Measurements from ENCODE around the gene NCOA1. TPM values are rescaled to one million over a fixed set of nuclear protein-coding genes. Genes with fewer than 3 reads are reported as not detected.
A peak's percentile ranks its signal among the peaks of the same experiment; 100 is the strongest.
"Not testable (repeated sequence)": the region's sequence is repeated elsewhere in the genome, so short reads cannot be mapped to it uniquely, and the experiment has no call there.

Gene NCOA1
- polyA plus RNA-seq, 1 donor from 2014 or later = 8.7 TPM

DNA sequence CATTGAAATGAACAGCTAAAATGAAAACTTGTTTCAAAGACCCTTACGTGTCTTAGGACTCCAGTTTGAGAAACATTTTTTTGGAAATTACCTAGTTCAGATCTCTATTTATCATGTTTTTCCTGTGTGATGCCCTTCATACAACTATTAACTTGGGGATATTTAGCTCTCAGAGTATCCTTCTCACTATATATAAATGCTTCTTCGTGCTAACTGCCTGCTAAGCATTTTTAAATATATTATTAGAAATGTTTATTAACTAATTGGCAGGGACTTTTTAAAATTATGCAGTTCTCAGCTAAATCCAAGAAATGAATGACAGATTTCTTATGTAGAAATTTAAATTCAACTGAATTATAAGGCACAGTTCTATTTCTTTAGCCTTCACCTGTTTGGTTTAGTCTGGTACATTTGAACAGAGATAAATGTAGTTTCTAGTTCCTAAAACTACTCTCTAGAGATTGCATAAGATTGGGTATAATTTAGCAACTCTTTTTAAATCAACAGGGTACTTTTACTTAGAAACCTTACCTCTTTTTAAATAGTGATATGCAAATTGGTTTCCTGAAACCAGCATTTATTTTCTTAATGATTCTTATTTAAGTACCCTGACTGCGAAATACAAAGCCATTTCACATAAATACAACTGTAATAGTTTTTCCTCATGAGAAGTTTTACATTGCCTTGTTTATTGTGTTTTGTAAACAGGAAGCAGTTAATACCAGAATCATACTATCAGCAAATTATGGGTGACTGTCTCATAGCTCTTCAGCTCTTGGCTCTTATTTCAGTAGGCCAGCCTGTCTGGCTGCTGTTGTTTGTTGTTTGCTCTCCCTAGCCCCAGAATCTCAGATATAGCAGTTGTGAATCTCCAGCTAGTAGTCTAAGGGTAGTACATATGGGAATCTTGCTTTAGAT, 161.5 kb downstream of the NCOA1 start:
- Mint-ChIP-seq H3K36me3 (peaks cover 7% of the 10 kb centered on the region), H3K27ac (peak overlapping the region; percentile 67 to 89 (median 69)), H3K27me3 (no peaks in the 10 kb centered on the region), H3K4me3 (peak overlapping the region; percentile 7 to 43 (median 27)), H3K9me3 (peaks cover 0 to 3% (median 2%) of the 10 kb centered on the region in 3 donors), H3K4me1 (peaks cover 22 to 33% (median 29%) of the 10 kb centered on the region in 3 donors)

DNA sequence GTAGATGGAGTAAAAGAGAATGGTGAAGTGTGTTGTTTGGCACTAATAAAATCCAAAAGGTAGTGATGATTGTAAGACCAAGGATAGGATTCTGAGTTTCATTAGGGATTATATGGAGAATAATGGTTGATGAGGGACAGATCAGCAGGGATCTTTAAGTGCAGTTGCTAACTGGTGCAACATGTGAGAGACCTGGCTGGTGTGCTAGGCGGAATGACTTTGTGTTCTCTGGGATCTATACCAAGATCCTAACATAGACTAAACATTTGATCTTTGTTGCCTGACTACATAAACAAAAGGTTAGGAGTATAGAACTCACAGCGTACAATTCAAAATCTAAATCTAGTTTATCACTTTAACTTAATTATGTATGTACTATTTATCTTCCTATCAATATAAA, 166.8 kb downstream of the NCOA1 start:
- H3K27me3 Mint-ChIP-seq = no peaks in the 10 kb centered on the region

DNA sequence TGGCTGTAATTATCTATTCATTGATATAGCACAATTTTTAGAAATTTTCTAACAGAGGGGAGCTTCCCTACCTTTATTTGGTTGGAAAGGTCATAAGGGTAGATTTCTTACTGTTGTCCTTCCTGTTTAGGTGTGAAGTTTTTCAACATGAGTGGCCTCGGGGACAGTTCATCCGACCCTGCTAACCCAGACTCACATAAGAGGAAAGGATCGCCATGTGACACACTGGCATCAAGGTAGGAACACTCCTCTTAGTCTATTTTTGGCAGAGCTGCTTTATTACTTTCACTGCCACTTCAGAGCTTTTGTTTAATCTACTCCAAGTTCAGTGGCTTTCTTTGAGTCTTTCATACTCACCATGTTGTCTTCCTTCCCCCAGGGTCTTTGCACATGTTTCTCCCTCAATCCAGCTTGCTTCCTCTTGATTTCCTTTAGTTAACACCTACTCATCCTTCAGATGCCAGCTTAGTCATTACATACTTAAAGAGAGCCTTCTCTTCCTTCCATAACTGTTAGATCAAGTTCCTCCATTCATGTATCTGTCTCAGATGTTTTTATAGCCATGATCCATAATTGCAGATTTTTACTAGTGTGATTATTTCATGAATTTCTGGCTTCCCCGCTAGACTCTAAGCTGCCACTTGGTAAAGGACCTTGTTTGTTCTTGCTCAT, 167.6 kb downstream of the NCOA1 start:
- Mint-ChIP-seq H3K27me3 (no peaks in the 10 kb centered on the region), H3K27ac (no peak overlapping the region), H3K4me3 (no peak overlapping the region), H3K36me3 (peaks cover 2% of the 10 kb centered on the region), H3K9me3 (peaks cover 0 to 2% (median 0%) of the 10 kb centered on the region in 3 donors), H3K4me1 (peaks cover 8 to 20% (median 15%) of the 10 kb centered on the region in 3 donors)

More for the DNA sequence above, 166.8 kb downstream of the NCOA1 start:
- Mint-ChIP-seq H3K36me3 (peaks cover 4% of the 10 kb centered on the region), H3K27ac (no peak overlapping the region), H3K4me1 (peaks cover 12 to 21% (median 20%) of the 10 kb centered on the region in 3 donors), H3K4me3 (no peak overlapping the region), H3K9me3 (peaks cover 0 to 2% (median 0%) of the 10 kb centered on the region in 3 donors)

DNA sequence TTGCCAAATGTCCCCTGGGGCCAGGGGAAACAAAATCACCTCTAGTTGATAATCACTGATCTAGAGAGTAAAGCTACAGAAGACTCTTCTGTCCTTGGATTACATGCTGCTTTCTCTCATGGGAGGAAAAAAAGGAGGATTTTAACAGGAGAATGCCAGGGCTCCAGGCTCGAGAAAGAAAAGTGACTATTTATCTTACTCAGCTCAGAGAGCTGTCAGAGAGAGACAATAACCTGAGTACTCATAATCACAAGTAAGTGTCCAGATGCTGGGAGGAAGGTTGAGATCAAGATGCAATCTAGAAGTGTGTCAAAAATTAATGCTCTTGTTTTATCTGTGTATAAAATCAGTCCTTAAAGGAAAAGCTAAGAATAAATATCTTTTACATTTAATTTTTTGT, 168.8 kb downstream of the NCOA1 start:
- H3K4me3 Mint-ChIP-seq = no peak overlapping the region
- H3K36me3 Mint-ChIP-seq = peaks cover 2% of the 10 kb centered on the region
- no peaks in the 10 kb centered on the region for H3K27me3 Mint-ChIP-seq
- H3K27ac Mint-ChIP-seq = no peak overlapping the region
- peaks cover 8 to 23% (median 10%) of the 10 kb centered on the region in 3 donors for H3K4me1 Mint-ChIP-seq
- H3K9me3 Mint-ChIP-seq = peaks cover 0 to 2% (median 0%) of the 10 kb centered on the region in 3 donors

DNA sequence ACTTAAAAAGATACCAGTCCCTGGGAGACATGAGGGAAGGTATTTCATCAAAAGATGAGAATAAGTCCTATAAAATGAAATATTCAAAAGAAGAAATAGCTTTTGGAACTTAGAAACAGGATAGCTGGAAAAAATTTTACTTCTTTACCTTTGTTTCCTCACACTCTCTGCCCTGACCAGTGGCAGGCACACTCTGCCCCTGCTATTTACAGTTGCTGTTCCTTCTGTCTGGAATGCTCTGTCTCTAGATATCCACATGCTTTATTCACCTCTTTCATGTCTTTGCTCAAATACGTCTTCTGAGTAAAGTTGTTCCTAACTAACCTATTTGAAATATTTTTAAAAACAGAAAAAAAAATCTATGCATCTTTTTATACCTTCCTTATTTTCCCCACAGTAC, 176.5 kb downstream of the NCOA1 start:
- peaks cover 2% of the 10 kb centered on the region for H3K36me3 Mint-ChIP-seq
- H3K4me3 Mint-ChIP-seq = no peak overlapping the region
- peaks cover 0 to 10% (median 2%) of the 10 kb centered on the region in 3 donors for H3K4me1 Mint-ChIP-seq
- no peaks in the 10 kb centered on the region for H3K9me3 Mint-ChIP-seq
- no peak overlapping the region for H3K27ac Mint-ChIP-seq
- H3K27me3 Mint-ChIP-seq = no peaks in the 10 kb centered on the region

DNA sequence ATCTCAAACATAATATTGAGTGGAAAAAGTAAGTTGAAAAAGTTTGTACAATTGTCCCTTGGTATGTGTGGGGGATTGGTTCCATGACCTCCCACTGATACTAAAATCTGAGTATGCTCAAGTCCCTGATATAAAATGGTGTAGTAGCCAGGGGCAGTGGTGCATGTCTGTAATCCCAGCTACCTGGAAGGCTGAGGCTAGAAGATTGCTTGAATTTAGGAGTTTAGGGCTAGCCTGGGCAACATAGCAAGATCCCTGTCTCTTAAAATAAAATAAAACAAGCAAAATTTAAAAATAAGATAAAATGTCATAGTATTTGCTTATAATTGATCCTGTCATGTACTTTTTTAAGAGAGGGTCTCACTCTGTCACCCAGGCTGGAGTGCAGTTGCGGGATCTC, 180.2 kb downstream of the NCOA1 start:
- no peaks in the 10 kb centered on the region for H3K9me3 Mint-ChIP-seq
- H3K4me3 Mint-ChIP-seq = no peak overlapping the region
- peaks cover 0 to 2% (median 2%) of the 10 kb centered on the region in 3 donors for H3K4me1 Mint-ChIP-seq
- H3K27ac Mint-ChIP-seq = no peak overlapping the region
- H3K36me3 Mint-ChIP-seq = peaks cover 6% of the 10 kb centered on the region
- no peaks in the 10 kb centered on the region for H3K27me3 Mint-ChIP-seq

DNA sequence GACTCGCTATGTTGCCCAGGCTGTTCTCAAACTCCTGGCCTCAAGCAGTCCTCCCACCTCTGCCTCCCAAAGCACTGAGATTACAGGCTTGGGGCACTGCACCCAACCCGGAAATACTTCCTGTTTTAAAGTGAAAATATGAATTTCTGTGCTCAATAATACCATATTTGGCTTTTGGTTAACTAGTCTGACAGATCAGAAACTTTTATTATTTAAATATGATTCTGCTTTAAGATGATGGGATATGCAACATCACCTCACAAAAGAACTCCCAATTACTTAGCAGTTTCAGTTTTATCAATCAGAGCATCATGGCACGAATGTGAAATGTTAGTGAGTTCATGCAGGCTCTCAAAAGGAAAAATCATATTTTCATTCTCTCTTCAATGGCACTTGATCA, 181.5 kb downstream of the NCOA1 start:
- Mint-ChIP-seq H3K4me1 (peaks cover 0 to 2% (median 2%) of the 10 kb centered on the region in 3 donors), H3K36me3 (peaks cover 9% of the 10 kb centered on the region), H3K4me3 (no peak overlapping the region), H3K9me3 (no peaks in the 10 kb centered on the region), H3K27me3 (no peaks in the 10 kb centered on the region), H3K27ac (no peak overlapping the region)

DNA sequence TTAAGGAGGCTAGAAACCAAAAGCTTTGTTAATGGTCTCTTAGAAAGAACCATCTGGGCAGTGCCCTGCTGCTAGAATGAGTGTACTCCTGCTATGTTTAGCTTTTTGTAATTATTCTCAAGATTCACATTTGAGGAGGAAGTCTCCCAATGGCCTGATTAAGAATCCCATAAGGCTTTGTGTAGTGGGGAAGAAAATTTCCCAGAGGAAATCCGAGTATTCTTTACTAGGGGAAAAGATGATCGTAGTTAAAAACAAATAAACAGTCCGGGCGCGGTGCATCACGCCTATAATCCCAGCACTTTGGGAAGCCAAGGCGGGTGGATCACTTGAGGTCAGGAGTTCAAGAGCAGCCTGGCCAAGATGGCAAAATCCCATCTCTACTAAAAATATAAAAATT, 184.3 kb downstream of the NCOA1 start:
- Mint-ChIP-seq H3K9me3 (peaks cover 0 to 7% (median 0%) of the 10 kb centered on the region in 3 donors), H3K27me3 (no peaks in the 10 kb centered on the region), H3K4me1 (peaks cover 0 to 3% (median 2%) of the 10 kb centered on the region in 3 donors), H3K36me3 (peaks cover 16% of the 10 kb centered on the region), H3K4me3 (no peak overlapping the region), H3K27ac (no peak overlapping the region)

DNA sequence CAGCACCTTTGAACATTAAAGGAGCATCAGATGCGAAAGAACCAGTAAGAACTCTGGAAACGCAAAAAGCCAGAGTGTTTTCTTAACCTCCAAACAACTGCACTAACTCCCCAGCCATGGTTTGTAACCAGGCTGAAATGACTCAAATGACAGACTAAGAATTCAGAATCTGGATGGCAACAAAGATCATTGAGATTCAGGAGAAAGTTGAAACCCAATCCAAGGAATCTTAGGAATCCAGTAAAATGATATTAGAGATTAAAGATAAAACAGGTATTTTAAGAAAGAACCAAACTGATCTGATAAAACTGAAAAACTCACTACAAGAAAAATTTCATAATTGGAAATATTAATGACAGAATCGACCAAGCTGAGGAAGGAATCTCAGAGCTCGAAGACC, 185.4 kb downstream of the NCOA1 start:
- Mint-ChIP-seq H3K4me3 (no peak overlapping the region), H3K27me3 (no peaks in the 10 kb centered on the region), H3K9me3 (peaks cover 0 to 7% (median 0%) of the 10 kb centered on the region in 3 donors), H3K27ac (no peak overlapping the region), H3K36me3 (peaks cover 18% of the 10 kb centered on the region), H3K4me1 (peaks cover 0 to 2% (median 1%) of the 10 kb centered on the region in 3 donors)

DNA sequence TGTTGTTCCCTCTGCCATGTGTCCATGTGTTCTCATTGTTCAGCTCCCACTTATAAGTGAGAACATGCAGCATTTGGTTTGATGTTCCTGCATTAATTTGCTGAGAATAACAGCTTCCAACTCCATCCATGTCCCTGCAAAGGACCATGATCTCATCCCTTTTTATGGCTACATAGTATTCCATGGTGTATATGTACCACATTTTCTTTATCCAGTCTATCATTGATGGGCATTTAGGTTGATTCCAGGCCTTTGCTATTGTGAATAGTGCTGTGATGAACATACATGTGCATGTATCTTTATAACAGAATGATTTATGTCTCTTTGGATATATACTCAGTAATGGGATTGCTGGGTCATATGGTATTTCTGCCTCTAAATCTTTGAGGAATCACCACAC, 187.0 kb downstream of the NCOA1 start:
- not testable (repeated sequence) for H3K9me3 Mint-ChIP-seq, H3K27ac Mint-ChIP-seq, H3K4me1 Mint-ChIP-seq, H3K27me3 Mint-ChIP-seq, H3K4me3 Mint-ChIP-seq
- peaks cover 18% of the 10 kb centered on the region for H3K36me3 Mint-ChIP-seq

DNA sequence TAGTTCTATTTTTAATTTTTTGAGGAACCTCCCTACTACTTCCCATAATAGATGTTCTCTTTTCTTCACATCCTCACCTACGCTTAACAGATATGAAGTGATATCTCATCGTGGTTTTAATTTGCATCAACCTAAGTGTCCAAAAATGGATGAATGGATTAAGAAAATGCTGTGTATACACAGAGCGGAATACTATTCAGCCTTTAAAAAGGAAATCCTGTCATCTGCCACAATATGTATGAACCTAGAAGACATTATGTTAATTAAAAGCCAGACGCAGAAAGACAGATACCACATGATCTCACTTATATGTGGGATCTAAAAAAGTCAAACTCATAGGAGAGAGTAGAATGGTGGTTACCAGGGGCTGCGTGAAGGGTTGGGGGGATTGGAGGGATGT, 189.1 kb downstream of the NCOA1 start:
- Mint-ChIP-seq H3K9me3 (peaks cover 0 to 7% (median 0%) of the 10 kb centered on the region in 3 donors), H3K27ac (no peak overlapping the region), H3K27me3 (no peaks in the 10 kb centered on the region), H3K4me3 (no peak overlapping the region), H3K4me1 (peaks cover 0 to 1% (median 0%) of the 10 kb centered on the region in 3 donors), H3K36me3 (peaks cover 17% of the 10 kb centered on the region)

DNA sequence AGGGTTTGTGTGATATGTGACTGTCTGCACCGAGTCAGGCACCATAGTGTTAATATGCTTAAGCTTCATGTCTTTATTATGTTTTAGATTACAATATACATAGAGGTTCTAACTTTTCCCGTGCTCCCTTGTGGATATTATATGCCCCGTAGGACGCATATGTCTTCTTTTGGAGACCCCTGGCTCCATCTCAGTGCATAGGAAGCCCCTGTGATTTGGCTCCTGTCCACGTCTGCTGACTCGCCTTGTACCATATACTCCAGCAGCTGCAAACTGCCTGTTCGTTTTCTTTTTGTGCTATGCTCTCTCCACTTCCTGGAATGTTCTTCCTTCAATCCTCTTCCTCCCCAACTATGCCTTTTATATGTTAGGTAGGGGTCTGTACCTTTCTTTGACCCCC, 191.2 kb downstream of the NCOA1 start:
- no peaks in the 10 kb centered on the region for H3K27me3 Mint-ChIP-seq
- H3K4me3 Mint-ChIP-seq = no peak overlapping the region
- H3K36me3 Mint-ChIP-seq = peaks cover 20% of the 10 kb centered on the region
- peaks cover 0 to 9% (median 5%) of the 10 kb centered on the region in 3 donors for H3K9me3 Mint-ChIP-seq
- H3K27ac Mint-ChIP-seq = no peak overlapping the region
- peaks cover 1 to 4% (median 1%) of the 10 kb centered on the region in 3 donors for H3K4me1 Mint-ChIP-seq

DNA sequence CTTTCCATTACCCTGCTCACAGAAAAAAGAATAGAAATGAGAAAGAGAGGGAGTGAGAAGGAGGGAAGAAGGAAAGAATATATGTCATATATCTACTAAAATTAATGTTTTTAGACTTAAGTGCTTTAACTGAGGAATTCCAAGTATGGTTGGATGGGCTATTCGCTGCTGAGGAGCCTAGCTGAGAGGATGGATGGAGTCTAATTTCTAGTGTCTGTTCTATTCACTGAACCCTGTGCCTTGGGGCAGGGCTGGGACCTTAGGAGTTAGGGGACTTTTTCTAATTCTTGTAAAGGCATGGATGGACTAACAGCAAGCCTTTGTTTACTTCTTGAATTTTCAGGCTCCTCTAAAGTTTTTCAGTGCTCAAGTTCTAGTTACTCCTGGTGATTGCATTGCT, 192.4 kb downstream of the NCOA1 start:
- Mint-ChIP-seq H3K4me3 (no peak overlapping the region), H3K36me3 (peaks cover 14% of the 10 kb centered on the region), H3K4me1 (peaks cover 1 to 4% (median 1%) of the 10 kb centered on the region in 3 donors), H3K9me3 (peaks cover 0 to 7% (median 6%) of the 10 kb centered on the region in 3 donors), H3K27ac (no peak overlapping the region), H3K27me3 (no peaks in the 10 kb centered on the region)

DNA sequence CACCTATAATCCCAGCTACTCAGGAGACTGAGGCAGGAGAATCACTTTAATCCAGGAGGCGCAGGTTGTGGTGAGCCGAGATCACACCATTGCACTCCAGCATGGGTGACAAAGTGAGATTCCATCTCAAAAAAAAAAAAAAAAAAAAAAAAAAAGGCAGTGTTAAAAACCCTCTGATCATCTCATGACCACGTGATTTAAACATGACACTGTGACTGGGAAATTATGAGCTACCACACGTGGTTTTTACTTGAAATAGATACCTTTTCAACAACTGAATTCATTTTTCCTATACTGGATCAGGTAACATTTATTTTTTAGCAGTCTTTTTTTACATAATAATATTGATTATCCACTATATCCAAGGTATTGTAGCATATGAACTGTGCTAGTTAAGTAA, 199.5 kb downstream of the NCOA1 start:
- no peak overlapping the region for H3K27ac Mint-ChIP-seq
- no peak overlapping the region for H3K4me3 Mint-ChIP-seq
- H3K4me1 Mint-ChIP-seq = peaks cover 0 to 4% (median 1%) of the 10 kb centered on the region in 3 donors
- peaks cover 5% of the 10 kb centered on the region for H3K36me3 Mint-ChIP-seq
- H3K9me3 Mint-ChIP-seq = peaks cover 0 to 6% (median 4%) of the 10 kb centered on the region in 3 donors
- H3K27me3 Mint-ChIP-seq = no peaks in the 10 kb centered on the region

DNA sequence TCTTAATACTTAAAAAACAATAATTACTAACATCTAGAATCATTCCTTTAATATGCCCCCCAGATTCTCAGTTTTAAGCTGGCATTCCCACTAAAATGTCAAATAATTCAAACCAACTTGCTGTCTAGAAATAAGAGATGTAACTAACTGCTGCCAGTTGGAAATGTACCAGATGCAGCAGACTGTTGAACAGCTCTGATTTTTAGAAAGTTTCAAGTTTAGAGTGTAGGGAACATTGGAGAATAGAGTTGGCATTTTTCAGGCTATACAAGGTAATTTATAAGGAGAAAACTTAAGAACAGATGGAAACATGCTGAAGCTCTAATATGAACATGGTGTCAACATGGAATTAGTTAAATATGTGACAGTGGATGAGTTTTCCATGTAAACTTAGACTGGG, 200.8 kb downstream of the NCOA1 start:
- peaks cover 0 to 6% (median 4%) of the 10 kb centered on the region in 3 donors for H3K9me3 Mint-ChIP-seq
- H3K36me3 Mint-ChIP-seq = peaks cover 3% of the 10 kb centered on the region
- peaks cover 0 to 4% (median 1%) of the 10 kb centered on the region in 3 donors for H3K4me1 Mint-ChIP-seq
- H3K27ac Mint-ChIP-seq = no peak overlapping the region
- no peaks in the 10 kb centered on the region for H3K27me3 Mint-ChIP-seq
- H3K4me3 Mint-ChIP-seq = no peak overlapping the region

Data from IgD-negative memory B cell (primary cell).